Effector CD8-positive, alpha-beta T cell (primary cell): ENCODE data around the gene EVI5L.
"Not testable (repeated sequence)": the region's sequence is repeated elsewhere in the genome, so short reads cannot be mapped to it uniquely, and the experiment has no call there.

ENCODE experiments used
- DNase-seq: peaks from one replicate; lab custom pipeline; 2025; lab: John Stamatoyannopoulos, UW

Gene EVI5L

GRCh38 chr19:7871437-7872305 is 41.7 kb downstream of the EVI5L start:
- peak; percentile 89 for DNase-seq

DNA sequence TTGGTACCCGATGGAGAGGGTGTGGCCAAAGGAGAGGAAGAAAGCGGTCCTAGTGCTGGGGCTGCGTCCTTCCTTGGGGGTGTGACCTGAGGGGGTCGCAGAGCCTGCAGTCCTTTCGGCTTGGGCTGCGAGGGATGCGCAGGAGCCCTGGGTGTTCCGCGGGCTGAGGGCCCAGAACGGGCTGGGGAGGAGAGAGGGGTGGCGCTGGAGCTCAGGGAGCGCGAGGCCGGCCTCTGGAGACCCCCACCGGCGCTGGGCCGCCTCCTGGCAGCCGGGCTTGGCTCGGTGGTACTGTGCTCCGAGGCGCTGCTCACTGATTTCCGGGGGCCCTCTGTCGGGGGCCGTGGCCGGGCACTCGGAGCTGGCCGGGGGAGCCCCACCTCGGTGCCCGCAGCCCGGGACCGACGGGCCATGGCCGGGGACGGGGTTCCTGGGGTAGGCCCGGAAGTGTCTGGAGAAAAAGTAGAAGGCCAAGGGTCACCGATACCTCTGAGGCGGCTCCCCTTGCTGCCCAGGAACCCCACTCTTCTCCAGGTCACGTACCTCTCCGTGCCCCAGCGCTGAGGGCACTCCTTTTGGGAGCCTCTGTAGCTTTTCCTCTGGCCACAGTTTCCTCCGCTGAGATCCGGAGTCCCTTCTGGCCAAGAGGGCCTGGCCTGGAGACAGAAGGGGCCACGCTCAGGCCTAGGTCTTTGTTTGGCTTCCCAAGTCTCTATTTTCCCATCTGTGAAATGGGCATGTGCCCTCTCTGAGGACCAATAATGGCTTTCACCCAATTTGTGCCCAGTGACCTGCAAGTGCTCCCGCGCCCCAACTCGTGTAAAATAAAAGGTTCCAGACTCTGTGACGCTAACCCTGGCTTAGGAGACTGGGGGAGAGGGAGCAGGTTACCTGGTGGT is 42.5 kb downstream of the EVI5L start:
- no peak for DNase-seq

DNA sequence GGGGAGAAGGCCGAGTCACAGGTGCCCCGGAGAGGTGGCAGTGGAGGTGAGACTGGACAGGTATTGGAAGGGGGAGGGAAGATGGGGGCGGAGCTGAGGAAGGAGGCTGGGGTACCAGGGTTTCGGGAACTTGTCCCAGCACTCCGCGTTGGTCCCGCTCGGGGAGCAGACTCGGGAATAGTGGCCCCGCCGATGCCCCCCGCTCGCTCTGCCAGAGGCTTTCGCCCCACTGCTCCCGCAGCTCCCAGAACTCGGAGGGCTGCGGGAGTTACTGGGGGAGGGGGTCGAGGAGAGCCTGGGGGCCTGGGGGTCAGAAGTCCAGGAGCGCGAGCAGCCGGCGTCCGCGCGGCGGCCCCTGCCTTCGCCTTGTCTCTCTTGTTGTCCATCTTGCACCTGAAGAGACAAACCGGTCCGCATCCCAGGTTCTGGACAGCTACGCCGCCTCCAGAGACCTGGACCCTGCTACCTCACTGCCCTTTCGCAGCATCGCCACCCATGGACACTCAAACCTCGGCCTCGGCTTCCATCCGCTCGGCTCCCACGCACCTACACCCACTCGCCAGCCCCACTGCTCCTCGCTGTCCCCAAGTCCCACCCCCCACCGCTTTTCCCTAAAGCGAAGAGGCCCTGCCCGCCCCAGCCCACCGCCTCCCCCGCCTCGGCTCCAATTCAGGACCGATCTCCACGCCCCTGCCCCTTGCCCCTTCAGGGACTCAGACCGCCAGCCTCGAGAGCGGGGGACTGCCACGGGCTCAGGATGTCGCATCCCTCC is 43.5 kb downstream of the EVI5L start:
- DNase-seq, result no peak

GRCh38 chr19:7874076-7874896 is 44.3 kb downstream of the EVI5L start, which contains the start of gene PRR36:
Gene PRR36, minus strand, starts transcription at chr19:7874390. Its CDS starts 701 bp downstream, at chr19:7873689.
- DNase-seq, result no peak

DNA sequence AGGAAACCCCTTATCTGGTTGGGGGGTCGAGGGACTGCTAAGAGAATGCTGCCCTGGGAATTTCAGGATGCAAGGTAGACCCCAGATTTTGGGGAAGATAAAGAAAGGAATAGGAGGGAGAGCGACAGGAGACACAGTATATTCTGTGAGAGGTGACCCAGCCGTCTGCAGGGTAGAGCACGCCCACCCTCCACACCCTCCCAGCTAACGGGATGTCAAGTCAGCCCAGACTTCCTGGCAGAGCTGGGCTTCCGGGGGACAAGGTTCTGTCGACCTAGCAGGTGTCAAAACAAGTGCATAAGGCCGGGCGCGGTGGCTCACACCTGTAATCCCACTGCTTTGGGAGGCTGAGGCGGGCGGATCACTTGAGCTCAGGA is 44.9 kb downstream of the EVI5L start:
- DNase-seq, result no peak

GRCh38 chr19:7877249-7877836 is 47.3 kb downstream of the EVI5L start:
- no peak for DNase-seq

DNA sequence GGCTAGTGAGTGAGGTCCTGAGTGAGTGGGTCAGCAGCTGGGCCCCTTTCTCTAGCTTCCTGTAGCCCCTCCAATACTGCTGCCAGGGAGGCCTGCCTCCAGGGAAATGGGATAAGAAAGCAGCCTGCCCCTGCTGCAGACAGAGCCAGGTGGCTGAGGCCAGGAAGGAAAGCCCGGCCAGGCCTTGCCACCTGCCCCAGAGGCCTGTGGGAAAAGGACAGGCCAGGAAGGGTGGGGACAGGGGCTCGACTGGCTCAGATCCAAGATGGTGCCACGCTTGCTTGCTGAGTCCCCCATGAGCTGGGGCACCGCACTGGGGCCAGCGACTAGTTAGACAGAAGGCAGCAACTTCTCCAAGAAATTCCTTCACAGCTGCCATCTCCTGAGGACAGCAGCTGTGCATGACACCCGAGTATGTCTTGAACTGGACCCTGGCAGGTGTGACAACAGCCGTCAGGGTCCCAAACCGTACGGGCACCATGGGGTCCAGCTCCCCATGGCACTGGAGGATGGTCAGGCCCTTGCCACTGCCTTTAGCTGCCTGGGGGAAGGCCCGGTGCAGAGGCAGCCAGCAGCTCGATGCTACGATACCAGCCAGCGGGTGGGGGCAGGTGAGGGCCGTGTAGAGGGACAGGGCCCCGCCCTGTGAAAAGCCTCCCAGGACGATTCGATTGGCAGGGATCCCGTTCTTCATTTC is 49.2 kb downstream of the EVI5L start:
- DNase-seq, result no peak

DNA sequence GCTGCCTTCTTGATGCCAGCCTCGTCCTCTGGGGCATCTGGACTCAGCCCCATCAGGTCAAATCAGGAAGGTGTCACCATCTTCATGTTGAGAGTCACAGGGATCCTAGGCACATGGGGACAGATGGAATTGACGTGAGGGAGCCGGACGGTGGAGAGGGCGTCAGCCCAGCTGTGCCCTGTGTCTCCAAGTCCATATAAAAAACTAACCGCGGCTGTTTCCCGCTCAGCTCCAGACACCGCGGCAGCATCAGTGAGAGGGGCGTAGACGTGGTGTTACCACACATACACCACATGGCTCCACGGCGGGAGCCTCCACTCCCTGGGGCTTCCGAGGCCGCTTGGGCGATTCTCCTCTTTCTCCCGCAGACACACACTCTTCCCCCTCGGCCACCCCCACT is 49.8 kb downstream of the EVI5L start:
- DNase-seq, result no peak

DNA sequence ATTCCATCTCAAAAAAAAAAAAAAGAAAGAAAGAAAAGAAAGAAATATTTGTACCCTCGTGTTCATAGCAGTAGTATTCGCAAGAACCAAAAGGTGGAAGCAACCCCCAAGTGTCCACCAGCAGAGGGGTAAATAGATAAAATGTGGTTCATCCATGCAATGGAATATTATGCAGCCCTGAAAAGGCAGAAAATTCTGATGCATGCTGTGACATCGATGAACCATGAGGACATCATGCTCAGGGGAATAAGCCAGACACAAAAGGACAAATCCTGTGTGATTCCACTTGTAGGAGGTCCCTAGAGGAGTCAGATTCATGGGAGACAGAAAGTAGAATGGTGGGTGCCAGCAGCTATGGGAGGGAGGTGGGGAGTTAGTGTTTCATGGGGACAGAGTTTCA is 51.9 kb downstream of the EVI5L start:
- no peak for DNase-seq

DNA sequence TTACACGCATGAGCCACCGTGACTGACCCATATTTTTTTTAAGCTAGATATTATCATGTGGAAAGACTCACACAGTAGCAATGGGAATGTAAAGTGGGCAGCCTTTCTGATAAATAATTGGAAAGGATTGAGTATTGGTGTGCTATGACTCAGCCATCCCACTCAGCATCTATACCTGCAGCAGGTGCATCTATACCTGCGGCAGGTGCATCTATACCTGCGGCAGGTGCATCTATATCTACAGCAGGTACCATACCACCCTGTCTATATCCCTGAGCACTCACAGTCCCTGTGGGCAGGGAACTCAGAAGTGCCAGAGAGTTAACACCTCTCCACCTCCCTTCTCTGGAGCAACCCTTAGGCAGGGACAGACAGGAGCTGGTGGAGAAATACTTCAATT is 53.1 kb downstream of the EVI5L start:
- no peak for DNase-seq

DNA sequence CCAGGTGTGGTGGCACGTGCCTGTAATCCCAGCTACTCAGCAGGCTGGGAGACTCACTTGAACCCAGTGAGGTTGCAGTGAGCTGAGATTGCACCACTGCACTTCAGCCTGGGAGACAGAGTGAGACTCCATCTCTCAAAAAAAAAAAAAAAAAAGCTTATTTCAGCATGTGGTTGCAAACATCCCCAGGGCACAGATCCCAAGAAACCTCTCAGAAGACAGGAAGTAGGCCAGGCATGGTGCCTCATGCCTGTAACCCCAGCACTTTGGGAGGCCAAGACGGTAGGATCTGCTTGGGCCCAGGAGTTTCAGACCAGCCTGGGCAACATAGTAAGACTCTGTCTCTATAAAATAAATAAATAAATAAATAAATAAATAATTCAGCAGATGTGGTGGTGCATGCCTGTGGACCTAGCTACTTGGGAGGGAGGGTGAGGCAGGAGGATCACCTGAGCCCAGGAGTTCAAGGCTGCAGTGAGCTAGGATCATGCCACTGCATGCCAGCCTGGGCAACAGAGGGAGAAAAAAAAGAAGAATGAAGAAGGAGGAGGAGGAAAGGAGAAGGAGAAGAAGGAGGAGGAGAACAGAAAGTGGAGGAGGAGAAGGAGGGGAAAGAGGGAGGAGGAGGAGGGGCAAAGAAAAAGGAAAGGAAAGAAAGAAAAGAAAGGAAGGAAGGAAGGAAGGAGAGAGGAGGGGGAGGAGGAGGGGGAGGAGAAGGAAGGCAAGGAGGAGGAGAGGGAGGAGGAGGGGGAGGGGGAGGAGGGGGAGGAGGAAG is 54.0 kb downstream of the EVI5L start:
- DNase-seq, result no peak

DNA sequence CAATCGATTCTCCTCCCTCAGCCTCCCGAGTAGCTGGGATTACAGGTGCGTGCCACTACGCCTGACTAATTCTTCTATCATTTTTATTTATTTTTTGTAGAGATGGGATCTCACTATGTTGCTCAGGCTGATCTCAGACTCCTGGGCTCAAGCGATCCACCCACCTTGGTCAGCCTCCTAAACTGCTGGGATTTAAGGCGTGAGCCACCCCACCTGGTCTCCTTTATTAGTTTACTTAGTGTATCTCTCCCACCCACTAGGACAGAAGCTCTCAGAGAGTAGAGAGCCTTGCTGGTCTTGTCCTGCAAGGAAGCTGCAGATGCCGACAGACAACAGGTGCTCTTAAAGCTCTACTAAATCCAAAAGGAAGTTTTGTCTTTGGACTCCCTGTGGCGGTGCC is 55.8 kb downstream of the EVI5L start:
- DNase-seq, result no peak

GRCh38 chr19:7887408-7888144 is 57.6 kb downstream of the EVI5L start:
- DNase-seq, result no peak

- no peak for DNase-seq
Measured at GRCh38 chr19:7888145-7888825, 58.3 kb downstream of the EVI5L start, which contains the start of gene LRRC8E. Gene LRRC8E, plus strand, starts transcription at chr19:7888510. Its CDS starts 7,094 bp downstream, at chr19:7895604.

GRCh38 chr19:7888826-7889217 is 58.8 kb downstream of the EVI5L start:
- no peak for DNase-seq

- not testable (repeated sequence) for DNase-seq
Measured at GRCh38 chr19:7893362-7894101, 63.5 kb downstream of the EVI5L start.

DNA sequence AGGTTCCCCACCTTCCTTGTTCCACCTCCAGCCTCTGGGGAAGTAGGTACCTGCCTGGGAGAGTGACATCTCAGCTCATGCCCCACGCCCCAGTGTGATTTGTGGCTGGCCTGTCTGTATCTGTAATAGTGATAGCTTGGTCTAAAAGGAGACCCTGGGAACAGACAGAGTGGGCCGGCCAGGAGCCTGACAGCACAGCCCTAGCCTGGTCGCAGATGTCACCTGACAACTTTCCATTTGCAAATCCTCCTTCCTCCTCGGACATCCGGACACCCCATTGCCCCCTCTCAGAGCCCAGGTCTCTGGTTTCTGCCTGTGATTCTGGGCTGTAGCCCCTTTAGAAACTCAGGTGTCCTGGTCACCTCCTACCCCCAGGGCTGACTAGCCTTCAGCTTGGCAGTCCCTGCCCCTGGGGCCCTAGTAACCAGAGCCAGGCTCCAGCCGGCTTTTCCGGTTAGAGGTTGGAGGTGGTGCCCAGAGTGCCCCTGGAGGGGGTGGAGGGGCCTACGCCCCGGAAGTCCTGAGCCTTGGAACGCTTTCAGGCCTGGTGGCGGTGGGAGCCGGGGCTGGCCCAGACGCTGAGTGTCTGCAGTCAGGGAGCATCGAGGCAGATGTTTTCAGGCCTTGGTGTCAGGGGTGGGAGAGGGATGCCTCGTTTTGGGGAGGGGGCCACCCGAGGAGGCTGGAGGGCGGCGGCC is 64.7 kb downstream of the EVI5L start:
- DNase-seq, result no peak
